GM19468 (cell line): Measurements from ENCODE around the gene COL11A1.
"Not testable (repeated sequence)": the region's sequence is repeated elsewhere in the genome, so short reads cannot be mapped to it uniquely, and the experiment has no call there.

ENCODE experiments used
- ATAC-seq: cut with Tn5 transposase; IDR thresholded peaks from one replicate; pipeline ENCODE4 v1.9.1; 2021; ENCODE audit warnings: mild to moderate bottlenecking, moderate library complexity, moderate number of reproducible peaks; ENCODE audit not compliant: unreplicated experiment; ENCODE audit errors: extremely low read depth

Gene COL11A1

GRCh38 chr1:102933362-102933761, 175.0 kb downstream of the COL11A1 start:
- ATAC-seq = not testable (repeated sequence)

GRCh38 chr1:102919659-102920058, 188.7 kb downstream of the COL11A1 start:
- no peak for ATAC-seq

- ATAC-seq = no peak
Measured at GRCh38 chr1:102901996-102902395, 206.3 kb downstream of the COL11A1 start.

GRCh38 chr1:102899935-102900334, 208.4 kb downstream of the COL11A1 start:
- no peak for ATAC-seq

GRCh38 chr1:102897557-102897956, 210.8 kb downstream of the COL11A1 start:
- ATAC-seq = no peak

GRCh38 chr1:102896771-102897170, 211.6 kb downstream of the COL11A1 start:
- ATAC-seq = no peak

GRCh38 chr1:102896286-102896685, 212.0 kb downstream of the COL11A1 start:
- ATAC-seq = no peak

GRCh38 chr1:102891868-102892625, 216.3 kb downstream of the COL11A1 start:
- no peak for ATAC-seq

- ATAC-seq = no peak
Measured at GRCh38 chr1:102886638-102887037, 221.7 kb downstream of the COL11A1 start.

- no peak for ATAC-seq
Measured at GRCh38 chr1:102884238-102884637, 224.1 kb downstream of the COL11A1 start.

GRCh38 chr1:102879439-102879993, 228.8 kb downstream of the COL11A1 start:
- ATAC-seq = no peak

GRCh38 chr1:102875756-102876155, 232.6 kb downstream of the COL11A1 start:
- no peak for ATAC-seq

- ATAC-seq = no peak
Measured at GRCh38 chr1:102872526-102872925, 235.8 kb downstream of the COL11A1 start.

GRCh38 chr1:102872097-102872496, 236.2 kb downstream of the COL11A1 start:
- ATAC-seq = no peak

GRCh38 chr1:102863704-102864103, 244.6 kb downstream of the COL11A1 start:
- ATAC-seq = no peak

GRCh38 chr1:102861247-102861646, 247.1 kb downstream of the COL11A1 start:
- ATAC-seq = no peak

- no peak for ATAC-seq
Measured at GRCh38 chr1:102858695-102859094, 249.6 kb downstream of the COL11A1 start.

GRCh38 chr1:102857251-102857650, 251.1 kb downstream of the COL11A1 start:
- no peak for ATAC-seq

GRCh38 chr1:102853701-102854187, 254.6 kb downstream of the COL11A1 start:
- no peak for ATAC-seq

- no peak for ATAC-seq
Measured at GRCh38 chr1:102853136-102853535, 255.2 kb downstream of the COL11A1 start.

- ATAC-seq = no peak
Measured at GRCh38 chr1:102852613-102853012, 255.7 kb downstream of the COL11A1 start.

GRCh38 chr1:102851616-102852015, 256.7 kb downstream of the COL11A1 start:
- no peak for ATAC-seq
